Measurements from ENCODE around the gene RAMP1.
"Not testable (repeated sequence)": the region's sequence is repeated elsewhere in the genome, so short reads cannot be mapped to it uniquely, and the experiment has no call there.

The RAMP1 gene

GRCh38 chr2:237859533-237860272 lies at the start of gene RAMP1:
RAMP1 (plus strand) TSS chr2:237859623; CDS start chr2:237859676, 53 bp downstream.
- DNase-seq (ENCODE audit: low read depth in 2 of 3, low spot score in 1 of 3), result peak in 1 of 3 donors; percentile 12

GRCh38 chr2:237815637-237816036 lies 43.8 kb upstream of the RAMP1 start:
- no peak for DNase-seq (ENCODE audit: low read depth in 2 of 3, low spot score in 1 of 3)

GRCh38 chr2:237816531-237816930 lies 42.9 kb upstream of the RAMP1 start:
- no peak for DNase-seq (ENCODE audit: low read depth in 2 of 3, low spot score in 1 of 3)

GRCh38 chr2:237818066-237818473 lies 41.4 kb upstream of the RAMP1 start:
- DNase-seq (ENCODE audit: low read depth in 2 of 3, low spot score in 1 of 3), result no peak

GRCh38 chr2:237819231-237819630 lies 40.2 kb upstream of the RAMP1 start:
- no peak for DNase-seq (ENCODE audit: low read depth in 2 of 3, low spot score in 1 of 3)

GRCh38 chr2:237820421-237820820 lies 39.0 kb upstream of the RAMP1 start:
- no peak for DNase-seq (ENCODE audit: low read depth in 2 of 3, low spot score in 1 of 3)

GRCh38 chr2:237823544-237823943 lies 35.9 kb upstream of the RAMP1 start:
- DNase-seq (ENCODE audit: low read depth in 2 of 3, low spot score in 1 of 3), result no peak

GRCh38 chr2:237824085-237824484 lies 35.3 kb upstream of the RAMP1 start:
- no peak for DNase-seq (ENCODE audit: low read depth in 2 of 3, low spot score in 1 of 3)

- DNase-seq (ENCODE audit: low read depth in 2 of 3, low spot score in 1 of 3), result no peak
These were observed 31.9 kb upstream of the RAMP1 start for GRCh38 chr2:237827421-237827987.

GRCh38 chr2:237830522-237830921 lies 28.9 kb upstream of the RAMP1 start:
- DNase-seq (ENCODE audit: low read depth in 2 of 3, low spot score in 1 of 3), result no peak

- DNase-seq (ENCODE audit: low read depth in 2 of 3, low spot score in 1 of 3), result no peak
These were observed 25.9 kb upstream of the RAMP1 start for GRCh38 chr2:237833546-237833945.

GRCh38 chr2:237835372-237835771 lies 24.1 kb upstream of the RAMP1 start:
- DNase-seq (ENCODE audit: low read depth in 2 of 3, low spot score in 1 of 3), result no peak

GRCh38 chr2:237841051-237841450 lies 18.4 kb upstream of the RAMP1 start:
- DNase-seq (ENCODE audit: low read depth in 2 of 3, low spot score in 1 of 3), result no peak

GRCh38 chr2:237848940-237849339 lies 10.5 kb upstream of the RAMP1 start:
- DNase-seq (ENCODE audit: low read depth in 2 of 3, low spot score in 1 of 3), result not testable (repeated sequence)

- no peak for DNase-seq (ENCODE audit: low read depth in 2 of 3, low spot score in 1 of 3)
These were observed 5.1 kb upstream of the RAMP1 start for GRCh38 chr2:237854295-237854694.

GRCh38 chr2:237857791-237858190 lies 1.6 kb upstream of the RAMP1 start:
- no peak for DNase-seq (ENCODE audit: low read depth in 2 of 3, low spot score in 1 of 3)

GRCh38 chr2:237858294-237859081 lies 935 bp upstream of the RAMP1 start:
- peak in 2 of 3 donors; percentile 14 to 23 for DNase-seq (ENCODE audit: low read depth in 2 of 3, low spot score in 1 of 3)

GRCh38 chr2:237859082-237859433 lies 365 bp upstream of the RAMP1 start:
- DNase-seq (ENCODE audit: low read depth in 2 of 3, low spot score in 1 of 3), result no peak

- DNase-seq (ENCODE audit: low read depth in 2 of 3, low spot score in 1 of 3), result no peak
These were observed 981 bp downstream of the RAMP1 start for GRCh38 chr2:237860273-237860935.

- DNase-seq (ENCODE audit: low read depth in 2 of 3, low spot score in 1 of 3), result no peak
These were observed 2.6 kb downstream of the RAMP1 start for GRCh38 chr2:237861875-237862527.

GRCh38 chr2:237862528-237862895 lies 3.1 kb downstream of the RAMP1 start:
- DNase-seq (ENCODE audit: low read depth in 2 of 3, low spot score in 1 of 3), result no peak
